Stromal cell of bone marrow (primary cell): Measurements from ENCODE around the gene UBD.

Source experiments
- DNase-seq: peaks from one replicate; pipeline ENCODE4 v3.0.0-alpha.2; 2012; ENCODE audit warnings: low read depth

Gene UBD

DNA sequence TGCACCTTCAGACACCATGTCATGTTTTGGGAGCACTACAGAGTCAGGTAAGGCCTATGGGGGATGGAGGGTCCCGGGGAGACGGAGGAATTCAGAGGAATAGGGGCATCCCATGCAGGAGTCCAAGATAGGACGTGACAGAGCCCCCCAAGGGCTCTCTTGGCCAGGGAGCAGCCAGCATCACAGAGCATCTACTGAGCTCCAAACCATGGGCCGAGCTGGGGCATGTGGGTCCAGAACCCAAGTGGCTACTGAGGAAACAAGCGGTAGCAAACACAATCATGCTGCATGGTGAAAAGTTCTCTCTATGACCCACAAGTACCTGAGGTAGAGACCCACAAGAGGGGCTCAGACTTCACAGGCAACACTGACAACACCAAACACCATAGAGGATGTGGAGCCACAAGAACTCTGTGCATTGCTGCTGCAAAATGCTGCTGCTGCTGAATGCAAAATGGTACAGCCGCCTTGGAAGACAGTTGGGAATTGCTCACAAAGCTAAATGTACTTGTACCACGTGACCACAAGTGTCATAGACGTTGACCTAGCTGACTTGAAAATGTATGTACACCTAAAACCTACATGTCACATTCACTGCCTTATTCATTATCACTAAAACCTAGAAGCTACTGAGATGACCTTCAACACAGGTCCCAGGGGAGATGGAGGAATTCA, 38.4 kb downstream of the UBD start:
- DNase-seq = no peak

- no peak for DNase-seq
Observed at GRCh38 chr6:29520232-29520631, 39.3 kb downstream of the UBD start.

DNA sequence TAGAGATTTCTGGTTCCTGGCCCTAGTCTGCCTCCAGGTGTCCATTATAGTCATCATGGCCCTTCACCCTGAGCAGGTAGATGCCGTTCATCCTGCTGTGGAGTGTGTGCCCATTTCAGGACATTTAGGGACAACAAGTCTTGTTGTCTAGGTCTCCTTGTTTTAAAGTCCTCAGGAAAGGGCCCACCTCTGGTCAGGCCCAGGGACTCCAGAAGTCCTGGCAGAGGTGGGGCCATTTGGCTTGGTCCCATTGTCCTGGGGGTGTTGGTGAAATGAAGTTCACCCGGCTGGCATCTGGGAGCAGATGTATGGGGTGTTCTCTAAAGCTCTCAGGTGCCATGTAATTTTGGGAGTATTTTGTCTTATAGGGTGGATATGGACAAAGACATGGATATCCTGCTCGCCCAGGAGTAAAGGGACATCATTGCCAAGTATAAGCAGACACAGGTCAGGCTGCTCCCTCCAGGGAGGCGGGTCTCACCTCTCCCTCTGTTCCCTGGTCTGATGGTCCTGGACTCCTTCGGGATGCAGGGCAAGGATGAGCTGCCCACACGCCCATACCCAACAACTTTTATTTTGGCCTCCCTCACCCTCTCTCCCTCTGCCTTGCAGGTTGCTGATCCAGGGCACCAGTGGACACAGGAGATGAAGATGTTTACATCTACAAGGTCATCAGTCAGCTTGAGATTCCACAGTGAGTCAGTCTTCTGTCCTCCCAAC, 40.1 kb downstream of the UBD start:
- no peak for DNase-seq

- DNase-seq = no peak
Observed at GRCh38 chr6:29517728-29518440, 41.6 kb downstream of the UBD start.

DNA sequence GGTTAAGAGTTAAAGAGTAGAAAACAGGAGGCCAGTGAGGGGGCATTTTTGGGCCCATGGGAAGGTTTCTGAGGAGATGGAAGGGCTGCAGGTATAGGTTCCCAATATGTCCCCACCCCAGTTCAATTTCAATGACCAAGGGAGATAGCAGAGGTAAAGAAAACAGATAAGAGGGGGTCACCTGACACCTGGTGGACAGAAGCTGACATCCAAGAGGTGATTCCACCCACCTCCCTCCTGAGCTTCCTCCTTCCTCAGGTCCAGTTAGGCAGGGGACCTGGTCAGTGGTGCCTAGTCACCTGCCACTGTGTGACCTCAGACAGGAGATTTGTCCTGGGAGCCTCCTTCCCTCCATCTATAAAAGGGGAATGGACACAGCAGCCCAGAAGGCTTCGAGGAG, 42.3 kb downstream of the UBD start:
- DNase-seq = no peak

- DNase-seq = peak; percentile 8
Observed at GRCh38 chr6:29516108-29516507, 43.4 kb downstream of the UBD start.

- DNase-seq = no peak
Observed at GRCh38 chr6:29510746-29511300, 48.7 kb downstream of the UBD start.

- DNase-seq = no peak
Observed at GRCh38 chr6:29510202-29510601, 49.3 kb downstream of the UBD start.

GRCh38 chr6:29509711-29510110, 49.8 kb downstream of the UBD start:
- no peak for DNase-seq

- no peak for DNase-seq
Observed at GRCh38 chr6:29509239-29509638, 50.3 kb downstream of the UBD start.

DNA sequence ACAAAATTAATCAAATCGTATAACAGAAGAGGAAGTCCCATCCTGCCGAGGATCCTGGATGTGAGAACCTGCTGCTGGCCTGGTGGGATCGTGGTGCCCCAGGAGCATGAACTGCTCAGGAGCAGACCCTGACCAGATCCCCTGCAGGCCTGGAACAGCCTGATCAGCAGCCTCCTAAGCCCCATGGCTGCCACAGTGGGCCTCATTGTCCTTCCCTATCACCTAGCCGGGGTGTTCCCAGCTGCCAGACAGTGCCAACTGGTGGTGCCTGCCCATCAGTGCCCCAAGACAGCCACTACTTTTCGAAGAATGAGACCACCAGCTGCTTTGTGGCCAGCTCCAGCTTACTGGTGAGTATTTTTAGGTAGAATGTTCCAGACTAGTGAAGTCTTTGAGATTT, 52.2 kb downstream of the UBD start:
- no peak for DNase-seq

GRCh38 chr6:29506446-29507067, 53.0 kb downstream of the UBD start:
- no peak for DNase-seq

DNA sequence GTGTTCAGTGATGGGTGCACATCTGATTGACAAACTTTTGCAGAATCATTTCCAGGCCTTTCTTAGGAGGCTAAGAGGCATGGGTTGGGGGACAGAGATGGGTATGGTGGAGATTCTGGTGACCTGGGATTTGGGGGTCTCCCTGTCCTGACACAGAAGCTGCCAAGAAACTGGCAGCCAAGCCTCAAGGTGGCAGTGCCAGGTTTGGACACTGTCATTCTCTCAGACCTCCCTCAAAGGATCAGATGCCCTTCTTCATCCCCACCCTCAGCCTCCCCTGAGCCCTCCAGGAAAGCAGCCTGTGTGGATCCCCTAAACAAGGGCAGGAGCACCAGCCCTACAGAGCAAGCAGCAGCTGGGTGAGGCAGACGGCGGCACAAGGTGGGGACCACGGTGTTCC, 53.7 kb downstream of the UBD start:
- no peak for DNase-seq
